ENCODE data around the gene GLB1L3.

- TF ChIP-seq CTCF (IDR thresholded peaks at IDR 0.05 in 8 of 11, conservative IDR thresholded peaks at IDR 0.05 in 3 of 11) (no peak), POLR2A (IDR thresholded peaks at IDR 0.05) (no peak)
Observed at GRCh38 chr11:134245434-134245833, 30.7 kb upstream of the GLB1L3 start.

Data from spleen (tissue), 7 donors.